ENCODE results near the gene RBBP8NL.

RBBP8NL gene

DNA sequence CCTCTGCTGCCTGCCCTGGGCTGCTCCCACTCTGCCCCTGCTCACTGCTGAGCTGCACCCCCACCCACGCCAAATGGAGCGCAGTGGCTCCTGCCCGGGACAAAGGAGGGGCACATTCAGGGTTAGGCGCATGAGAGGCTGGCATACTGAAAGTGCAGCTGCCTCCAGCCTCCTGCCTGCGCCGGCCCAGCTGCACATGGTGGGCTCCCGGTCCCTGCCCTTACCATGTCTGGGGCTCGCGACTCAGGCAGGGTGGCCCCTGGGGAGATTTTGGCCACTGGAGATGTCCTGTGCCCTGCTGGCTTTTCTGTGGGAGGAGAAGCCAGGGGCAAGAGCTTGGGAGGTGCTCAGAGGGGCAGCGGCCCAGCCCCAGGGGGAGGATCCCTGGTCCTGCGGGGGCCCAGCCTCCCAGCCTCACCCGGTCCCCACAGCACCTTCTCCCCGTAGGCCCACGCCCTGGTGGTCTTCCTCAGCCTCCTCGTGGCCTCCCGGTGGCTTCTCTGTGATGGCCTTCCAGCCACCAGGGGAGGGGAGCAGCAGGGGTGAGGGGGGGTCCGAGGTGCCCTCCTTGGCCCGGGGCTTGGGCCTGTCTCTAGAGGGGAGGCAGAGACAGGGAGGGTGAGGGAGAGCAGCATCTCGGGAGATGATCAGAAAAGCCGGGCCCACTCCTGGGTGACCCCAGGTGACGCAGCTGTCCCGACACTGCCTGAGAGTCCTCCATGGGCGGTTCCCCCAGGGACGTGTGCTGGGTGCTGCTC, 11.8 kb downstream of the RBBP8NL start:
- Histone ChIP-seq H4K20me1 (ENCODE audit: insufficient read depth, low read length) (no peaks in the 10 kb centered on the region), H3K27me3 (ENCODE audit: insufficient read depth, low read length) (peaks cover 7% of the 10 kb centered on the region; the same call in 1 of the 2 replicates), H3K9me2 (ENCODE audit: low read depth, low read length) (no peaks in the 10 kb centered on the region), H3K4me3 (ENCODE audit: low read depth, low read length, poor library complexity, severe bottlenecking) (no peak overlapping the region), H3K4me1 (ENCODE audit: insufficient read depth, low read length, severe bottlenecking) (no peaks in the 10 kb centered on the region), H3K27ac (ENCODE audit: low read depth, low read length, poor library complexity, severe bottlenecking) (no peak overlapping the region), H3K4me2 (ENCODE audit: low read length) (no peak overlapping the region), H3F3A (ENCODE audit: insufficient read depth, low read length) (no peaks in the 10 kb centered on the region), H2AFZ (ENCODE audit: low read length) (no peak overlapping the region), H3K9me3 (ENCODE audit: low read length) (no peaks in the 10 kb centered on the region), H3K36me3 (ENCODE audit: insufficient read depth, low read length) (no peaks in the 10 kb centered on the region), H3K79me2 (ENCODE audit: insufficient read depth, low read length) (no peaks in the 10 kb centered on the region), H3K9ac (ENCODE audit: low read length) (no peak overlapping the region)
- no peak for TF ChIP-seq EZH2 (IDR thresholded peaks at IDR 0.05; ENCODE audit: borderline replicate concordance, low read length)

DNA sequence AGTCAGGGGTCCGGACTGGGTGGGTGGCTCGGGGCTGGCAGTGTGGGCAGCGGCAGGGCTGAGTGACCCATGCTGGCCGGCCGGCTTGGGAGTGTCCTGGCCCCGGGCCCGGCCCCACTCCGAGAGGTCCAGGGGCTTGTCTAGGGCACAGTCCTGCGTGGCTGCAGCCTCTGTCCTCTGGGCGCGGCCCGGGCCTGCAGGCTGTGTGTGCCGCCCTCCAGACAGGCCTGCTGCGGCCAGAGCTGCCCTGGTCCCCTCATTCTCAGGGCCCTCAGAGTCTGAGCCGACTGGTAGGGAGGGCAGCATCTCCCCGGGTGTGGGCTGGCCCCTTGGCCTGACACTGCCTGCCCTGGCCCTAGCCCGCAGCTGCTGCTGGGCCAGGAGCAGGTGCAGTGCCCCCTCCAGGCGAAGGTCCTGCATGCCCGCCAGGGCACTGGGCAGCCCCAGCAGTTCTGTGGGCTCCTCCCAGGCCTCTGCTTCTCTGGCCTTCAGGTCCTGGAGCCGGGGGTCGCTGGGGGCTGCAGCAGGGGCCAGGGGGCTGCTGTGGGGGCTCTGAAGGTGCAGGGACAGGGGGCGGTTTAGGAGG, 13.3 kb downstream of the RBBP8NL start:
- Histone ChIP-seq H3F3A (ENCODE audit: insufficient read depth, low read length) (no peaks in the 10 kb centered on the region), H3K27ac (ENCODE audit: low read depth, low read length, poor library complexity, severe bottlenecking) (no peak overlapping the region), H3K4me3 (ENCODE audit: low read depth, low read length, poor library complexity, severe bottlenecking) (no peak overlapping the region), H2AFZ (ENCODE audit: low read length) (no peak overlapping the region), H4K20me1 (ENCODE audit: insufficient read depth, low read length) (no peaks in the 10 kb centered on the region), H3K4me1 (ENCODE audit: insufficient read depth, low read length, severe bottlenecking) (peaks cover 4% of the 10 kb centered on the region), H3K27me3 (ENCODE audit: insufficient read depth, low read length) (peaks cover 4% of the 10 kb centered on the region; the same call in 1 of the 2 replicates), H3K79me2 (ENCODE audit: insufficient read depth, low read length) (no peaks in the 10 kb centered on the region), H3K9me3 (ENCODE audit: low read length) (no peaks in the 10 kb centered on the region), H3K4me2 (ENCODE audit: low read length) (no peak overlapping the region), H3K9me2 (ENCODE audit: low read depth, low read length) (no peaks in the 10 kb centered on the region), H3K9ac (ENCODE audit: low read length) (no peak overlapping the region), H3K36me3 (ENCODE audit: insufficient read depth, low read length) (no peaks in the 10 kb centered on the region)
- TF ChIP-seq, protein P1, sequence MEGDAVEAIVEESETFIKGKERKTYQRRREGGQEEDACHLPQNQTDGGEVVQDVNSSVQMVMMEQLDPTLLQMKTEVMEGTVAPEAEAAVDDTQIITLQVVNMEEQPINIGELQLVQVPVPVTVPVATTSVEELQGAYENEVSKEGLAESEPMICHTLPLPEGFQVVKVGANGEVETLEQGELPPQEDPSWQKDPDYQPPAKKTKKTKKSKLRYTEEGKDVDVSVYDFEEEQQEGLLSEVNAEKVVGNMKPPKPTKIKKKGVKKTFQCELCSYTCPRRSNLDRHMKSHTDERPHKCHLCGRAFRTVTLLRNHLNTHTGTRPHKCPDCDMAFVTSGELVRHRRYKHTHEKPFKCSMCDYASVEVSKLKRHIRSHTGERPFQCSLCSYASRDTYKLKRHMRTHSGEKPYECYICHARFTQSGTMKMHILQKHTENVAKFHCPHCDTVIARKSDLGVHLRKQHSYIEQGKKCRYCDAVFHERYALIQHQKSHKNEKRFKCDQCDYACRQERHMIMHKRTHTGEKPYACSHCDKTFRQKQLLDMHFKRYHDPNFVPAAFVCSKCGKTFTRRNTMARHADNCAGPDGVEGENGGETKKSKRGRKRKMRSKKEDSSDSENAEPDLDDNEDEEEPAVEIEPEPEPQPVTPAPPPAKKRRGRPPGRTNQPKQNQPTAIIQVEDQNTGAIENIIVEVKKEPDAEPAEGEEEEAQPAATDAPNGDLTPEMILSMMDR (IDR thresholded peaks at IDR 0.05; ENCODE audit: low read length): no peak
- no peak for TF ChIP-seq EZH2 (IDR thresholded peaks at IDR 0.05; ENCODE audit: borderline replicate concordance, low read length)

DNA sequence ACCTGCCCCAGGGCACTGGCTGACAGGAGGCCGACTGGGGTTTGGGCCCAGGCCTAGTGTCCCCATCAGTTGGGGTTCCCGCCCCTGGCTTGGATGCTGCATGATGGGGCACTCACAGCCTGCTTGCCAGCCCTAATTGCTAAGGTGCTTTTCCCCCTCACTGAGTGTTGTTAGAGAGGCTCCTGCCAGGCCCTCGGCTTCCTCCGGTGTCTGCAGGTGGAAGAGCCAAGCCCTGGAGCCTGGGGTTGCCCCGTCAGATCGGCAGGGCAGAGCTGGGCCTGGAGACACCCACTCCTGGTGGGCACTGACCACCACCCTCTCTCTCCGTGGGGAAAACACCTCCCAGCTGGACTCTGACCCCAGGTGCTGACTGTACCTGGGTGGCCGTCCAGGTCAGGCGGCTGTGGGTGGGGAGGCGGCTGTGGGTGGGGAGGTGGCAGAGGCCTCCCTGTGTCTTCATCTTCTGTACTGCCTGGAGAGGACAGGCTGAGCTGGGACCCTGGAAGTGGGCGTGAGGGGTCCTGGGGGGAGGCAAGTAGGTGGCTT, 14.2 kb downstream of the RBBP8NL start:
- H3K4me2 ChIP-seq (ENCODE audit: low read length): no peak overlapping the region
- TF ChIP-seq, protein P1 (IDR thresholded peaks at IDR 0.05; ENCODE audit: low read length): no peak
- no peak for TF ChIP-seq EZH2 (IDR thresholded peaks at IDR 0.05; ENCODE audit: borderline replicate concordance, low read length)
- no peaks in the 10 kb centered on the region for H3F3A ChIP-seq (ENCODE audit: insufficient read depth, low read length)
- no peaks in the 10 kb centered on the region for H3K9me2 ChIP-seq (ENCODE audit: low read depth, low read length)
- H3K9ac ChIP-seq (ENCODE audit: low read length): no peak overlapping the region
- H2AFZ ChIP-seq (ENCODE audit: low read length): no peak overlapping the region
- H4K20me1 ChIP-seq (ENCODE audit: insufficient read depth, low read length): no peaks in the 10 kb centered on the region
- no peaks in the 10 kb centered on the region for H3K36me3 ChIP-seq (ENCODE audit: insufficient read depth, low read length)
- H3K27me3 ChIP-seq (ENCODE audit: insufficient read depth, low read length): no peaks in the 10 kb centered on the region; the same call in 1 of the 2 replicates
- H3K9me3 ChIP-seq (ENCODE audit: low read length): no peaks in the 10 kb centered on the region
- H3K27ac ChIP-seq (ENCODE audit: low read depth, low read length, poor library complexity, severe bottlenecking): no peak overlapping the region
- H3K79me2 ChIP-seq (ENCODE audit: insufficient read depth, low read length): no peaks in the 10 kb centered on the region
- H3K4me1 ChIP-seq (ENCODE audit: insufficient read depth, low read length, severe bottlenecking): peaks cover 8% of the 10 kb centered on the region
- no peak overlapping the region for H3K4me3 ChIP-seq (ENCODE audit: low read depth, low read length, poor library complexity, severe bottlenecking)

Data from OCI-LY1 (cell line).